ENCODE results near the gene CD69.
A peak's percentile ranks its signal among the peaks of the same experiment; 100 is the strongest.

CD69 gene

GRCh38 chr12:9711664-9712063 lies 49.0 kb downstream of the CD69 start:
- Histone ChIP-seq H3K9me3 (ENCODE audit: control insufficient read depth, insufficient read depth, low read length) (no peaks in the 10 kb centered on the region), H3K27ac (ENCODE audit: low read depth, low read length) (no peak overlapping the region), H3F3A (ENCODE audit: control insufficient read depth, insufficient read depth) (peaks cover 9% of the 10 kb centered on the region), H3K4me1 (ENCODE audit: control insufficient read depth, low read length) (peaks cover 97% of the 10 kb centered on the region), H3K36me3 (ENCODE audit: control insufficient read depth, low read length) (peaks cover 6% of the 10 kb centered on the region; the same call in 1 of the 2 replicates), H3K9me2 (replicated peaks; ENCODE audit: control insufficient read depth, low read length) (no peaks in the 10 kb centered on the region), H4K20me1 (ENCODE audit: control insufficient read depth, insufficient read depth, low read depth, low read length) (no peaks in the 10 kb centered on the region), H3K27me3 (ENCODE audit: control insufficient read depth, low read length) (no peaks in the 10 kb centered on the region), H3K4me3 (ENCODE audit: low read length) (no peak overlapping the region), H3K79me2 (ENCODE audit: control insufficient read depth, low read length) (no peaks in the 10 kb centered on the region), H3K4me2 (ENCODE audit: low read length) (peak overlapping the region; percentile 12; the same call in 1 of the 2 replicates)
- TF ChIP-seq EZH2phosphoT487 (IDR thresholded peaks at IDR 0.05; ENCODE audit: borderline replicate concordance, low read length) (no peak), CTCF (IDR thresholded peaks at IDR 0.05; ENCODE audit: low read depth, low read length, poor library complexity, severe bottlenecking) (no peak)

GRCh38 chr12:9710584-9711375 lies 49.9 kb downstream of the CD69 start:
- Histone ChIP-seq H3K9me2 (replicated peaks; ENCODE audit: control insufficient read depth, low read length) (no peaks in the 10 kb centered on the region), H4K20me1 (ENCODE audit: control insufficient read depth, insufficient read depth, low read depth, low read length) (no peaks in the 10 kb centered on the region), H3F3A (ENCODE audit: control insufficient read depth, insufficient read depth) (peaks cover 15% of the 10 kb centered on the region), H3K79me2 (ENCODE audit: control insufficient read depth, low read length) (no peaks in the 10 kb centered on the region), H3K4me2 (ENCODE audit: low read length) (no peak overlapping the region), H3K27ac (ENCODE audit: low read depth, low read length) (no peak overlapping the region), H3K36me3 (ENCODE audit: control insufficient read depth, low read length) (peaks cover 9% of the 10 kb centered on the region; the same call in 1 of the 2 replicates), H3K9me3 (ENCODE audit: control insufficient read depth, insufficient read depth, low read length) (no peaks in the 10 kb centered on the region), H3K27me3 (ENCODE audit: control insufficient read depth, low read length) (no peaks in the 10 kb centered on the region), H3K4me1 (ENCODE audit: control insufficient read depth, low read length) (peaks cover 97% of the 10 kb centered on the region), H3K4me3 (ENCODE audit: low read length) (no peak overlapping the region)
- TF ChIP-seq CTCF (IDR thresholded peaks at IDR 0.05; ENCODE audit: low read depth, low read length, poor library complexity, severe bottlenecking) (no peak), EZH2phosphoT487 (IDR thresholded peaks at IDR 0.05; ENCODE audit: borderline replicate concordance, low read length) (no peak)

GRCh38 chr12:9708853-9709252 lies 51.8 kb downstream of the CD69 start:
- H3F3A ChIP-seq (ENCODE audit: control insufficient read depth, insufficient read depth) = peaks cover 18% of the 10 kb centered on the region
- no peak overlapping the region for H3K27ac ChIP-seq (ENCODE audit: low read depth, low read length)
- H3K4me3 ChIP-seq (ENCODE audit: low read length) = no peak overlapping the region
- H3K36me3 ChIP-seq (ENCODE audit: control insufficient read depth, low read length) = peaks cover 9% of the 10 kb centered on the region; the same call in 1 of the 2 replicates
- H4K20me1 ChIP-seq (ENCODE audit: control insufficient read depth, insufficient read depth, low read depth, low read length) = no peaks in the 10 kb centered on the region
- no peaks in the 10 kb centered on the region for H3K79me2 ChIP-seq (ENCODE audit: control insufficient read depth, low read length)
- no peaks in the 10 kb centered on the region for H3K27me3 ChIP-seq (ENCODE audit: control insufficient read depth, low read length)
- peaks cover 8% of the 10 kb centered on the region; the same call in 1 of the 2 replicates for H3K9me3 ChIP-seq (ENCODE audit: control insufficient read depth, insufficient read depth, low read length)
- no peaks in the 10 kb centered on the region for H3K9me2 ChIP-seq (replicated peaks; ENCODE audit: control insufficient read depth, low read length)
- peaks cover 82% of the 10 kb centered on the region for H3K4me1 ChIP-seq (ENCODE audit: control insufficient read depth, low read length)
- 0 out of 2 replicates have a peak overlapping the region, but pooled peaks have one; percentile 80 for H3K4me2 ChIP-seq (ENCODE audit: low read length)
- TF ChIP-seq EZH2phosphoT487 (IDR thresholded peaks at IDR 0.05; ENCODE audit: borderline replicate concordance, low read length) = no peak
- TF ChIP-seq CTCF (IDR thresholded peaks at IDR 0.05; ENCODE audit: low read depth, low read length, poor library complexity, severe bottlenecking) = no peak

Measured in DOHH2 (cell line).